SK-N-SH (cell line): Measurements from ENCODE around the gene CCDC32. TPM values are rescaled to one million over a fixed set of nuclear protein-coding genes. Genes with fewer than 3 reads are reported as not detected.

Source experiments
- CHD2 ChIP-seq: fragments of 150-350 bp; IDR thresholded peaks from 2 replicates; pipeline ENCODE4 v1.6.1; 2018; ENCODE audit warnings: low read length; ENCODE audit not compliant: partially characterized antibody
- EP300 ChIP-seq, 2 experiments: IDR thresholded peaks; 2 replicates each; pipeline versions ENCODE4 v1.4.0 to v1.6.1; 2012; ENCODE audit warnings: borderline replicate concordance in 1 of 2, low read depth in 1 of 2, low read length in 1 of 2
- FOSL2 ChIP-seq: IDR thresholded peaks from 2 replicates; pipeline ENCODE4 v1.4.0; 2012; ENCODE audit warnings: low read depth, mild to moderate bottlenecking, moderate library complexity, borderline replicate concordance
- FOXJ3 ChIP-seq: sonication (generic); formaldehyde crosslinking; IDR thresholded peaks from 2 replicates; pipeline ENCODE4 v1.5.1; 2020; ENCODE audit warnings: mild to moderate bottlenecking, missing genetic modification reagents
- FOXM1 ChIP-seq: IDR thresholded peaks from 2 replicates; pipeline ENCODE4 v1.4.0; 2012; ENCODE audit warnings: low read depth, mild to moderate bottlenecking
- GATA2 ChIP-seq: sonication (generic); formaldehyde crosslinking; IDR thresholded peaks from 2 replicates; pipeline ENCODE4 v1.5.0; 2020; ENCODE audit warnings: mild to moderate bottlenecking, missing genetic modification reagents
- MXI1 ChIP-seq: IDR thresholded peaks from 2 replicates; pipeline ENCODE4 v1.6.1; 2012; ENCODE audit warnings: mild to moderate bottlenecking, low read depth, low read length, improper control_type of control experiment
- NFIC ChIP-seq: IDR thresholded peaks from 2 replicates; pipeline ENCODE4 v1.4.0; 2012; ENCODE audit warnings: borderline replicate concordance
- RAD21 ChIP-seq: IDR thresholded peaks from 2 replicates; pipeline ENCODE4 v1.6.1; 2012; ENCODE audit warnings: mild to moderate bottlenecking, low read length
- RCOR1 ChIP-seq: fragments of 150-350 bp; IDR thresholded peaks from 2 replicates; pipeline ENCODE4 v1.6.1; 2017; ENCODE audit warnings: antibody characterized with exemption, low read length
- RFX5 ChIP-seq: IDR thresholded peaks from 2 replicates; pipeline ENCODE4 v1.6.1; 2012; ENCODE audit warnings: mild to moderate bottlenecking, improper control_type of control experiment, low read length
- RXRA ChIP-seq: IDR thresholded peaks from 2 replicates; pipeline ENCODE4 v1.4.0; 2012; ENCODE audit warnings: low read depth, mild to moderate bottlenecking, borderline replicate concordance
- SIN3A ChIP-seq: IDR thresholded peaks from 2 replicates; pipeline ENCODE4 v1.6.1; 2012; ENCODE audit warnings: low read depth, mild to moderate bottlenecking, low read length, moderate library complexity, borderline replicate concordance
- SMC3 ChIP-seq: IDR thresholded peaks from 2 replicates; pipeline ENCODE4 v1.6.1; 2012; ENCODE audit warnings: low read depth, low read length, improper control_type of control experiment
- TAF1 ChIP-seq: IDR thresholded peaks from 2 replicates; pipeline ENCODE4 v1.6.1; 2012; ENCODE audit warnings: low read depth, mild to moderate bottlenecking, low read length, moderate library complexity, borderline replicate concordance
- TCF12 ChIP-seq: IDR thresholded peaks from 2 replicates; pipeline ENCODE4 v1.4.0; 2012
- TEAD4 ChIP-seq: IDR thresholded peaks from 2 replicates; pipeline ENCODE4 v1.4.0; 2012; ENCODE audit warnings: mild to moderate bottlenecking, borderline replicate concordance; ENCODE audit not compliant: insufficient read depth
- YY1 ChIP-seq: IDR thresholded peaks from 2 replicates; pipeline ENCODE4 v1.4.0; 2012; ENCODE audit warnings: low read depth, mild to moderate bottlenecking
- polyA plus RNA-seq, 3 experiments: library from polyadenylated mRNA; depleted of rRNA; stranded (reverse); fragments of >200 nt; gene quantifications; 2 replicates each; pipeline ENCODE4 v1.2.3, GENCODE V29; 2012
- TF ChIP-seq, protein P1 (sequence below): IDR thresholded peaks from 2 replicates; pipeline ENCODE4; 2012
- TF ChIP-seq, protein P2 (sequence below): fragments of 150-350 bp; IDR thresholded peaks from 2 replicates; pipeline ENCODE4 v1.6.1; 2016; ENCODE audit warnings: mild to moderate bottlenecking, low read depth, low read length
- TF ChIP-seq, protein P3 (sequence below): IDR thresholded peaks from 2 replicates; pipeline ENCODE4 v1.4.0; 2012; ENCODE audit warnings: low read depth, borderline replicate concordance
- TF ChIP-seq, protein P4 (sequence below): fragments of 200-600 bp; sonication (generic); IDR thresholded peaks from 2 replicates; pipeline ENCODE4 v1.6.1; 2017; ENCODE audit warnings: antibody characterized with exemption, mild to moderate bottlenecking, moderate library complexity
- TF ChIP-seq, protein P5 (sequence below): IDR thresholded peaks from 2 replicates; pipeline ENCODE4 v1.4.0; 2012; ENCODE audit warnings: low read depth, borderline replicate concordance

CCDC32 gene
- polyA plus RNA-seq, 1 of the 3 experiments (the other 2 are of a cell fraction): 7.4 TPM

DNA sequence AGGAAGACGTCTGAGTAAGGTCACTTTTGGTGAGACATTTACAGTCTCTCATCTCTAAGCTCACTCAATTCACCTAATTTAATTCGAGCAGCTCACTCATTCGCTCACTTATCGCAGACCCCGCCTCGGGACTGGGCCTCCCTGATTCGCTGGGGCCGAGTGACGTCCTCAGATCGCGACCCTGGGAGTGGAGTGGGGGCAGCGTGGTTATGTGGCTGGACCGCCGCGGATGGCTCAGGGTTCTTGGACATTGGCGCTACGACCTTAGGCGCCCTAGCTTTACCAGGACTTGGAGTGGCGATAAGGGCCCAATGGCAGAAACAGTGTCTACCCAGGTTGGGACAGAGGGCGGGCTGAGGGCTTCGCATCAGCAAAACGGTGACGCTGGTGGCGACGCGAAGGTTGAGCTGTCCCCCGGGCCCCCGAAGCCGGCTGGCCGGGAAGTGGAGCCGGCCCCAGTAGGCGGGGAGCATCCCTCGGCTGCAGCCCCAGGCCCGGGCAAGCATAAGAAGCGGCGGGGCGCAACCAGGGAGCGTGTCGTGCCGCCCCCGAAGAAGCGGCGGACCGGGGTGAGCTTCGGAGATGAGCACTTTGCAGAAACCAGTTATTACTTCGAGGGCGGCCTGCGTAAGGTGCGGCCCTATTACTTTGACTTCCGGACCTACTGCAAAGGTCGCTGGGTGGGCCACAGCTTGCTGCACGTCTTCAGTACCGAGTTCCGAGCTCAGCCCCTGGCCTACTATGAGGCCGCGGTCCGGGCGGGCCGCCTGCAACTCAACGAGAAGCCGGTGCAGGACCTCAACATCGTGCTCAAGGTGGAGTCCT, 4.5 kb upstream of the CCDC32 start, which contains the start of gene RPUSD2 (continued):
- TF ChIP-seq, protein P1, sequence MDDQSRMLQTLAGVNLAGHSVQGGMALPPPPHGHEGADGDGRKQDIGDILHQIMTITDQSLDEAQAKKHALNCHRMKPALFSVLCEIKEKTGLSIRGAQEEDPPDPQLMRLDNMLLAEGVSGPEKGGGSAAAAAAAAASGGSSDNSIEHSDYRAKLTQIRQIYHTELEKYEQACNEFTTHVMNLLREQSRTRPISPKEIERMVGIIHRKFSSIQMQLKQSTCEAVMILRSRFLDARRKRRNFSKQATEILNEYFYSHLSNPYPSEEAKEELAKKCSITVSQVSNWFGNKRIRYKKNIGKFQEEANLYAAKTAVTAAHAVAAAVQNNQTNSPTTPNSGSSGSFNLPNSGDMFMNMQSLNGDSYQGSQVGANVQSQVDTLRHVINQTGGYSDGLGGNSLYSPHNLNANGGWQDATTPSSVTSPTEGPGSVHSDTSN: no peak
- peak; percentile 60; the same call in 1 of the 2 replicates for TF ChIP-seq TAF1
- peak; percentile 99 for TF ChIP-seq MXI1
- TF ChIP-seq, protein P2, sequence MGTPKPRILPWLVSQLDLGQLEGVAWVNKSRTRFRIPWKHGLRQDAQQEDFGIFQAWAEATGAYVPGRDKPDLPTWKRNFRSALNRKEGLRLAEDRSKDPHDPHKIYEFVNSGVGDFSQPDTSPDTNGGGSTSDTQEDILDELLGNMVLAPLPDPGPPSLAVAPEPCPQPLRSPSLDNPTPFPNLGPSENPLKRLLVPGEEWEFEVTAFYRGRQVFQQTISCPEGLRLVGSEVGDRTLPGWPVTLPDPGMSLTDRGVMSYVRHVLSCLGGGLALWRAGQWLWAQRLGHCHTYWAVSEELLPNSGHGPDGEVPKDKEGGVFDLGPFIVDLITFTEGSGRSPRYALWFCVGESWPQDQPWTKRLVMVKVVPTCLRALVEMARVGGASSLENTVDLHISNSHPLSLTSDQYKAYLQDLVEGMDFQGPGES: no peak
- peak; percentile 95 for TF ChIP-seq CHD2
- no peak for TF ChIP-seq RCOR1
- peak in 1 of 2 experiments; percentile 6; a peak in 1 of 4 replicates for TF ChIP-seq EP300 (IDR thresholded peaks at IDR 0.05; ENCODE audit: borderline replicate concordance in 1 of 2, low read depth in 1 of 2, low read length in 1 of 2)
- TF ChIP-seq SMC3: no peak
- TF ChIP-seq, protein P3, sequence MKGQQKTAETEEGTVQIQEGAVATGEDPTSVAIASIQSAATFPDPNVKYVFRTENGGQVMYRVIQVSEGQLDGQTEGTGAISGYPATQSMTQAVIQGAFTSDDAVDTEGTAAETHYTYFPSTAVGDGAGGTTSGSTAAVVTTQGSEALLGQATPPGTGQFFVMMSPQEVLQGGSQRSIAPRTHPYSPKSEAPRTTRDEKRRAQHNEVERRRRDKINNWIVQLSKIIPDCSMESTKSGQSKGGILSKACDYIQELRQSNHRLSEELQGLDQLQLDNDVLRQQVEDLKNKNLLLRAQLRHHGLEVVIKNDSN: no peak
- no peak for TF ChIP-seq RAD21
- no peak for TF ChIP-seq RXRA
- peak; percentile 65; the same call in 1 of the 2 replicates for TF ChIP-seq RFX5
- no peak for TF ChIP-seq TEAD4
- peak; percentile 93 for TF ChIP-seq SIN3A
- TF ChIP-seq, protein P4, sequence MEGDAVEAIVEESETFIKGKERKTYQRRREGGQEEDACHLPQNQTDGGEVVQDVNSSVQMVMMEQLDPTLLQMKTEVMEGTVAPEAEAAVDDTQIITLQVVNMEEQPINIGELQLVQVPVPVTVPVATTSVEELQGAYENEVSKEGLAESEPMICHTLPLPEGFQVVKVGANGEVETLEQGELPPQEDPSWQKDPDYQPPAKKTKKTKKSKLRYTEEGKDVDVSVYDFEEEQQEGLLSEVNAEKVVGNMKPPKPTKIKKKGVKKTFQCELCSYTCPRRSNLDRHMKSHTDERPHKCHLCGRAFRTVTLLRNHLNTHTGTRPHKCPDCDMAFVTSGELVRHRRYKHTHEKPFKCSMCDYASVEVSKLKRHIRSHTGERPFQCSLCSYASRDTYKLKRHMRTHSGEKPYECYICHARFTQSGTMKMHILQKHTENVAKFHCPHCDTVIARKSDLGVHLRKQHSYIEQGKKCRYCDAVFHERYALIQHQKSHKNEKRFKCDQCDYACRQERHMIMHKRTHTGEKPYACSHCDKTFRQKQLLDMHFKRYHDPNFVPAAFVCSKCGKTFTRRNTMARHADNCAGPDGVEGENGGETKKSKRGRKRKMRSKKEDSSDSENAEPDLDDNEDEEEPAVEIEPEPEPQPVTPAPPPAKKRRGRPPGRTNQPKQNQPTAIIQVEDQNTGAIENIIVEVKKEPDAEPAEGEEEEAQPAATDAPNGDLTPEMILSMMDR: no peak
- no peak for TF ChIP-seq FOSL2
- no peak for TF ChIP-seq FOXM1
- TF ChIP-seq FOXJ3: no peak
- no peak for TF ChIP-seq NFIC
- TF ChIP-seq TCF12: no peak
- peak; percentile 51; the same call in 1 of the 2 replicates for TF ChIP-seq YY1
- no peak for TF ChIP-seq GATA2
- TF ChIP-seq, protein P5, sequence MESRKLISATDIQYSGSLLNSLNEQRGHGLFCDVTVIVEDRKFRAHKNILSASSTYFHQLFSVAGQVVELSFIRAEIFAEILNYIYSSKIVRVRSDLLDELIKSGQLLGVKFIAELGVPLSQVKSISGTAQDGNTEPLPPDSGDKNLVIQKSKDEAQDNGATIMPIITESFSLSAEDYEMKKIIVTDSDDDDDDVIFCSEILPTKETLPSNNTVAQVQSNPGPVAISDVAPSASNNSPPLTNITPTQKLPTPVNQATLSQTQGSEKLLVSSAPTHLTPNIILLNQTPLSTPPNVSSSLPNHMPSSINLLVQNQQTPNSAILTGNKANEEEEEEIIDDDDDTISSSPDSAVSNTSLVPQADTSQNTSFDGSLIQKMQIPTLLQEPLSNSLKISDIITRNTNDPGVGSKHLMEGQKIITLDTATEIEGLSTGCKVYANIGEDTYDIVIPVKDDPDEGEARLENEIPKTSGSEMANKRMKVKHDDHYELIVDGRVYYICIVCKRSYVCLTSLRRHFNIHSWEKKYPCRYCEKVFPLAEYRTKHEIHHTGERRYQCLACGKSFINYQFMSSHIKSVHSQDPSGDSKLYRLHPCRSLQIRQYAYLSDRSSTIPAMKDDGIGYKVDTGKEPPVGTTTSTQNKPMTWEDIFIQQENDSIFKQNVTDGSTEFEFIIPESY: no peak
